ENCODE measurements around the gene PKP3.

Gene PKP3

GRCh38 chr11:446891-447290 is 52.9 kb downstream of the PKP3 start:
- DNase-seq (ENCODE audit: low read depth): no peak

DNA sequence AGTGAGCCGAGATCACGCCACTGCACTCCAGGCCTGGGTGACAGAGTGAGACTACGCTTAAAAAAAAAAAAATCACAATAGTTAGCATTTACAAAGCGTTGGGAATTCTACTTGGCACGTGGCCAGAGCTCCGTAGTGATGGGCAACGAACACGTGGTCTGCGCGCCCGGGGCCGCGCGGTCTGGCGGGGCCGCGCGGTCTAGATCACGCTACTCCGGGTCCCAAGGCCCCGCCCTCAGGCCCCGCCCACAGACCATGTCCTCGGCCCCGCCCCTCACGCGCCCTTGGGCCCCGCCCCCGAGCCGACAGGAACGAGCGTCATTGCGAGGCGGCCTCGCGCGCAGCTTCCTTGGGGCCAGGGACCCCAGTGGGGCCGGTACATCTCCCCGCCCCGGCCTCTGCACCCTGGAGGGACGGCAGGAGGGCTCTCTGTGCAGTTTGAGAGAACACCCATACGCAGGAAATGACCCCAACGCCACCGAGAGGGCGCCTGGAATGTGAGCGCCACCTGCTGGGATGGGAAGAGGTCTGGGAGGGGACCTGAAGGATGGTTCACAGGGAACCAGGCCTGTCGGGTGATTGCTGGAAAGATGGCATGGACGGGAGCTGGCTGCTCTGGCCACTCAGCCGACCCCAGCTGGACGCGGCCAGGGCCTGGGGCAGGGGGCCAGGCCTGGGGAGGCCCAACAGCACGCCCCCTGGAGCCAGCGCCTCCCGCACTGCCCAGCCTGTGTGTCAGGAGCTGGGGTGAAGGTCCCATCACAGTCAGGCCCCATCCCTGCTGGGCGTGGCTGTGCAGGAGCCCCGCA is 54.1 kb downstream of the PKP3 start:
- DNase-seq (ENCODE audit: low read depth): peak; percentile 89

GRCh38 chr11:449889-450808 is 56.1 kb downstream of the PKP3 start, which contains the start of gene PTDSS2:
TSS of gene PTDSS2 (plus strand) at chr11:450279. CDS start at chr11:450456, 177 bp downstream.
- DNase-seq (ENCODE audit: low read depth): peak; percentile 98

DNA sequence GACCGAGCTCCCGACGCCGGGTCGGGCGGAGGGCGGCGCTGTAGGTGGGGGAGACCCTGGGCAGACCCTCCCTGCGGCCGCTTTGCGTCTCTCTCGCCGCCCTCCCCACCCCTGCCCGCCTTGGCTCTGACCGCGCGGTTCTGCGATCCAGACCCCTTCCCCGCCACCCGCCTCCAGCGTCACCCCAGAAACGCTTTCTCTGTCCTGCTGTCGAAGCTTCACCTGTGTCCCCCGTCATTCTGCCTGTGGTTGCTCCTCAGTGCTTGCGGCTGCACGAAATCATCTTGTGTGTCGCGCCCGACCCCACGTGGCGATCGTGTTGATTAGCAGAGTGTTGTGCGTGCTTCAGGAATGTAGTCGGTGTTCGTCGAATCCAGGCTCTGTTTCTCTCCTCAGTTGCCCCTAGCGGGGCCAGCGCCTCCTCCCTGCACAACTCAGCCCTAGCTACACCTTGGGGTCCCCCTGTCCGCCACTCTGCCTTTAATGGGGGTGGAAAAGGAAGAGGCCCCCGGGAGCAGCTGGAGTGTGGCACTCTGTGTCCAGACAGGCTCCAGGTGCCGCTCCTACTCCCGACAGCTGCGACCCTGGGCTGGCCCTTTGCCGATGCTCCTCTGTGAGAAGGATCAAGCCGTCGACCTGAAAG is 56.9 kb downstream of the PKP3 start:
- peak; percentile 79 for DNase-seq (ENCODE audit: low read depth)

DNA sequence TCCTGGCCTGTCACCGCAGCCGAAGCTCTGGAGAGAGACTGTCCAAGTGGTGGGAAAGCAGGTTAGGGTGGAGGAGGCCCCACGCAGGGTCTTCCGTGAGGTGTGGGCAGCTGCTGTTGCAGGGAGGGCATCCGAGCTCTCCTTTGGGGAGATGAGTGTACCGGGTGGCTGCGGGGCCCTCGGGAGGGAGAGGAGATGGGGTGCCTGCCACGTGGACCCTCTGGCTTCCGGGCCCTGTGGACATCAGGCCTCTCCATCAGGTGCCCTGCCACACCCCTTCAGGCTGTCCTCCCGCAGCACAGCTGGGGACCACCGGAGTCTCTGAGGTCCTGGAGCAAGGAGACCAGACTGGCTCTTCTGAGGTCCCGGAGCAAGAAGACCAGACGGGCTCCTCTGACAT is 57.7 kb downstream of the PKP3 start:
- no peak for DNase-seq (ENCODE audit: low read depth)

DNA sequence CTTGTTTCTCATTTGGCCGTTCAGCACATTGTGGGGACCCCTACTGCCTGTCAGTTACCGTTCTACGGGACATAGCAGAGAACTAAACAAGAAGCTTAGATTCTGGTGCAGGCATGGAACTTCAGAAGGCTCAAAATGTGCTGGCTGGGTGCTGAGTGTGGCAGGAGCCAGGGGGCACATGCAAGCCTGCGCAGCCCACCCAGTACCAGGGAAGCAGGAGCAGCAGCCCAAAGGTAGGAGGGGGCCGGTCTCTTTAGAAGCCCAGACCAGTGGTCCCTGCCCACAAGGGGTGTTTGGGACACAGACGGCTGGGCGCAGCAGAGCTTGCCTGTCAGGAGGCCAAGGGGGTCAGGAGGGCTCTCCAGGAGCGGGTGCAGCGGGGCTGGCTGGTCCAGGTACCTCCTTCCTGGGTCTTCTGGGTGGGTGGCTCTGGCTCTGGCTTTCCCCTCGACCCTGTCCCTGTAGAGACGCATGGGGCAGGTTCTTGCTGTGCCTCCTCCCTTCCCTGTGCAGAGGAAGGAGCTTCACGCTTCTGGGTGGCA is 58.3 kb downstream of the PKP3 start:
- no peak for DNase-seq (ENCODE audit: low read depth)

DNA sequence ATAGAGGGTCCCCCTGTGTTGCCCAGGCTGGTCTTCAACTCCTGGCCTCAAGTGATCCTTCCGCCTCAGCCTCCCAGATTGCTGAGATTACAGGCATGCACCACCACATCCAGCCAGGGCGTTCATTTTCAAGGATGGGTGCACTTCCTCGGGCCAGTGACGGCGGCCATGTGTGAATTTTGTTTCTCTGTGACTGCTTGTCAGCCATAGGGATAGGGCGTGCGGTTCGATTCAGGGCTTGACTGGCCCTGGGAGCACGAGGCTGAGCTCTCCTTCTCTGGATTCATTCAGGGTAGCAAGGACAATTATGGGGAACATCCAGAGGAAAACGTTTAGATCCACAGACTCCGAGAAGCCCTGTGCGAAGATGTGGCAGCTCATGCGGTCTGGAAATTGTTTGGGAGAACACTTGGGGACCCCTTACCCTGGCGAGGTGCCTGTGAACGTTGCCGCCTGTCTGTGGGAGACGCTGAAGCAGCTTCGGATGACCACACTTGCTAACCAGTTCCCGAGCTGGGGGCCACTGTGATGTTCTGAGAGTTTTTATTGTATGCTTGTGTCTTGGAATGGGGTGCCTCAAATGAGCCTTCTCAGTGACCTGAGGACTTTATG is 59.0 kb downstream of the PKP3 start:
- DNase-seq (ENCODE audit: low read depth): no peak

GRCh38 chr11:453564-453963 is 59.6 kb downstream of the PKP3 start:
- DNase-seq (ENCODE audit: low read depth): no peak

DNA sequence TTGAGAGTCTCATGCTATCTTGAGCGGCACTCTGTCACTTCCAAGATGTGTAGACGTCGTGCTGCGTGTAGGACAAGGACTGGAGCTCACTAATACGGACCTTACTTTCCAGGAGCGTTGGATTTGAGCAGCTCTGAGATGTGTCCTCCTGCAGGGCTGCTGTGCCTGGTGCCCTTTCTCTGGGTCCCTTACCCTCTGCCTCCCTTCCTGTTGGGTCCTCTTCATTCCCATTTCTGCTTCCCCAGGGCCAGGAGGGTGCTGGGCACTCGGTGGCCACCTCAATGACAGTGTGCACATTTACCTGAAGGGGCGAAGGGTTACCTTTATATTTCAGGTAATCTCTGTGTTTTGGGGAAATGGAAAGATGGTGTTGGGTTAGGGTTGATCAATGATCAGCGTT is 60.0 kb downstream of the PKP3 start:
- no peak for DNase-seq (ENCODE audit: low read depth)

All from iris pigment epithelial cell (primary cell).